ENCODE data around the gene EPRS1. TPM values are rescaled to one million over a fixed set of nuclear protein-coding genes. Genes with fewer than 3 reads are reported as not detected.

EPRS1 gene
- total and polyA plus RNA-seq, 12 donors, result 40.5 to 96.7 (median 70.4) TPM

DNA sequence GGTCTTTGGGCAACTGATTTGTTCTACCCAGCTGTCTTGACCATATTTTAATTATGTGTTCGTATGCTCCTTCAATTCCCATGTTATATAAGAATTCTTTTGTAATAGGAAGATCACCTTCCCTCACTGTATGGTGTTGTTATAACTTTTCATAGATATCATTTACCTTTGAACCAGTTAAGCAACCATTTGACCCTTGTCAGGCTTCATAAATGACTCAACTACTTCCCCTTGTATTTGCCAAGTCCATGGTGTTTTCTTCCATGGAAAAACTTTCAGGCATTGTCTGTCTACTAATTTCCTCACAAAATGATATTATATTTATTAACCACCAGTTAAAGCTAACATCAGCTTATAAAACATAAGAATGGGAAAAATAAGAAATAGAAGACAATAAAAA, 38.2 kb upstream of the EPRS1 start:
- peaks cover 0 to 14% (median 0%) of the 10 kb centered on the region in 9 donors for H3K36me3 ChIP-seq
- no peak overlapping the region for H3K27ac ChIP-seq
- ATAC-seq (no peak), DNase-seq (no peak)
- TF ChIP-seq, protein P1, sequence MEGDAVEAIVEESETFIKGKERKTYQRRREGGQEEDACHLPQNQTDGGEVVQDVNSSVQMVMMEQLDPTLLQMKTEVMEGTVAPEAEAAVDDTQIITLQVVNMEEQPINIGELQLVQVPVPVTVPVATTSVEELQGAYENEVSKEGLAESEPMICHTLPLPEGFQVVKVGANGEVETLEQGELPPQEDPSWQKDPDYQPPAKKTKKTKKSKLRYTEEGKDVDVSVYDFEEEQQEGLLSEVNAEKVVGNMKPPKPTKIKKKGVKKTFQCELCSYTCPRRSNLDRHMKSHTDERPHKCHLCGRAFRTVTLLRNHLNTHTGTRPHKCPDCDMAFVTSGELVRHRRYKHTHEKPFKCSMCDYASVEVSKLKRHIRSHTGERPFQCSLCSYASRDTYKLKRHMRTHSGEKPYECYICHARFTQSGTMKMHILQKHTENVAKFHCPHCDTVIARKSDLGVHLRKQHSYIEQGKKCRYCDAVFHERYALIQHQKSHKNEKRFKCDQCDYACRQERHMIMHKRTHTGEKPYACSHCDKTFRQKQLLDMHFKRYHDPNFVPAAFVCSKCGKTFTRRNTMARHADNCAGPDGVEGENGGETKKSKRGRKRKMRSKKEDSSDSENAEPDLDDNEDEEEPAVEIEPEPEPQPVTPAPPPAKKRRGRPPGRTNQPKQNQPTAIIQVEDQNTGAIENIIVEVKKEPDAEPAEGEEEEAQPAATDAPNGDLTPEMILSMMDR (IDR thresholded peaks at IDR 0.05), result no peak
- no peaks in the 10 kb centered on the region for H3K27me3 ChIP-seq
- no peak overlapping the region for H3K4me3 ChIP-seq
- H3K9me3 ChIP-seq, result no peaks in the 10 kb centered on the region
- intact Hi-C loops (cut with DNase I), result no loop called here
- 97 to 99% methylated on average over 1 of the region's 1 CpG for WGBS, 2 donors
- peaks cover 0 to 14% (median 0%) of the 10 kb centered on the region in 9 donors for H3K4me1 ChIP-seq

GRCh38 chr1:220077887-220078286, 31.6 kb upstream of the EPRS1 start:
- DNase-seq (no peak), ATAC-seq (no peak)
- intact Hi-C loops (cut with DNase I), result no loop called here
- WGBS, 2 donors, result 98 to 99% methylated on average over 3 of the region's 3 CpGs
- Histone ChIP-seq H3K27me3 (no peaks in the 10 kb centered on the region), H3K4me3 (no peak overlapping the region), H3K4me1 (no peaks in the 10 kb centered on the region), H3K27ac (no peak overlapping the region), H3K36me3 (peaks cover 0 to 54% (median under 1%) of the 10 kb centered on the region in 9 donors), H3K9me3 (no peaks in the 10 kb centered on the region)
- TF ChIP-seq, protein P1 (IDR thresholded peaks at IDR 0.05), result no peak

GRCh38 chr1:220076861-220077762, 30.8 kb upstream of the EPRS1 start:
- Histone ChIP-seq H3K27me3 (no peaks in the 10 kb centered on the region), H3K4me1 (no peaks in the 10 kb centered on the region), H3K36me3 (peaks cover 0 to 62% (median 8%) of the 10 kb centered on the region in 9 donors), H3K4me3 (no peak overlapping the region), H3K9me3 (no peaks in the 10 kb centered on the region), H3K27ac (no peak overlapping the region)
- intact Hi-C loops (cut with DNase I), result no loop called here
- DNase-seq (no peak), ATAC-seq (no peak)
- TF ChIP-seq, protein P1 (IDR thresholded peaks at IDR 0.05), result no peak
- 91 to 96% methylated on average over 4 of the region's 4 CpGs for WGBS, 2 donors

GRCh38 chr1:220067269-220068204, 21.2 kb upstream of the EPRS1 start:
- no peak for ATAC-seq
- TF ChIP-seq, protein P1 (IDR thresholded peaks at IDR 0.05), result no peak
- Histone ChIP-seq H3K4me1 (no peaks in the 10 kb centered on the region), H3K36me3 (peaks cover 0 to 92% (median 33%) of the 10 kb centered on the region in 9 donors), H3K27me3 (no peaks in the 10 kb centered on the region), H3K9me3 (no peaks in the 10 kb centered on the region), H3K27ac (no peak overlapping the region), H3K4me3 (no peak overlapping the region)
- no peak for DNase-seq
- intact Hi-C loops (cut with DNase I), result no loop called here
- 97 to 98% methylated on average over 3 of the region's 3 CpGs for WGBS, 2 donors

All from heart right ventricle (tissue), 16 donors.